Endothelial cell of umbilical vein (primary cell): ENCODE data around the gene CEACAM7. TPM values are rescaled to one million over a fixed set of nuclear protein-coding genes. Genes with fewer than 3 reads are reported as not detected.

Experiments used
- BruUV-seq: library from RNA; stranded (reverse); fragments of 400-500 nt; replicated peaks from 2 replicates; lab custom pipeline; 2021; lab: Mats Ljungman, UMichigan
- CTCF ChIA-PET: fragments of 300-600, 350-600 bp; sonication (Branson Sonifier 250); formaldehyde crosslinking; loops from one replicate; lab custom pipeline; 2021; ENCODE audit warnings: antibody characterized with exemption, inconsistent platforms; lab: Charles Lee
- POLR2A ChIA-PET: fragments of 300-600, 350-600 bp; sonication (Branson Sonifier 250); formaldehyde crosslinking; loops from one replicate; lab custom pipeline; 2021; ENCODE audit warnings: antibody characterized with exemption, inconsistent platforms; lab: Charles Lee
- DNase-seq: peaks from one replicate; pipeline ENCODE4 v3.0.0-alpha.2; 2011; ENCODE audit warnings: low read depth, low spot score
- FAIRE-seq: peaks from 2 replicates; lab custom pipeline; 2011; peaks lifted over from hg19 to GRCh38; lab: Jason Lieb, UNC
- H2AFZ ChIP-seq: 2 replicates; pipeline ENCODE4 v1.6.0; 2012; ENCODE audit warnings: low read depth, low read length, control low read depth, inconsistent platforms
- H3K27ac ChIP-seq: 2 replicates; pipeline ENCODE4 v1.5.1; 2011; ENCODE audit warnings: low read depth, mild to moderate bottlenecking, control low read depth, low read length, moderate library complexity; ENCODE audit not compliant: insufficient read depth
- H3K27me3 ChIP-seq, 2 experiments: 2 replicates each; pipeline versions ENCODE4 v1.6.0 to v1.6.1; 2011; ENCODE audit warnings: low read length in 2 of 2, mixed read lengths in 1 of 2; ENCODE audit not compliant: control insufficient read depth in 2 of 2, insufficient read depth in 2 of 2
- H3K36me3 ChIP-seq, 2 experiments: 2 replicates in 1 of 2; 3 replicates in 1 of 2; pipeline ENCODE4 v1.5.1; 2011; ENCODE audit warnings: low read length in 2 of 2, mild to moderate bottlenecking in 1 of 2, moderate library complexity in 1 of 2; ENCODE audit not compliant: control insufficient read depth in 2 of 2, insufficient read depth in 2 of 2; ENCODE audit errors: extremely low read depth in 1 of 2
- H3K4me1 ChIP-seq: 3 replicates; pipeline ENCODE4 v1.5.1; 2011; ENCODE audit warnings: mild to moderate bottlenecking, low read length; ENCODE audit not compliant: control insufficient read depth, insufficient read depth; ENCODE audit errors: extremely low read depth
- H3K4me2 ChIP-seq: 2 replicates; pipeline ENCODE4 v1.6.1; 2011; ENCODE audit warnings: low read length, control low read depth, mixed read lengths; ENCODE audit not compliant: insufficient read depth
- H3K4me3 ChIP-seq, 3 experiments: fragments of 200-600 bp in 1 of 3; sonication (generic), shearing (Covaris generic) in 1 of 3; replicated peaks in 1 of 3; 2 replicates each; pipeline ENCODE4 v1.5.1; 2011 to 2016; ENCODE audit warnings: control low read depth in 3 of 3, low read length in 3 of 3, mild to moderate bottlenecking in 2 of 3, inconsistent platforms in 1 of 3, low read depth in 1 of 3, moderate library complexity in 1 of 3; ENCODE audit not compliant: insufficient read depth in 1 of 3
- H3K79me2 ChIP-seq: 2 replicates; pipeline ENCODE4 v1.6.0; 2012; ENCODE audit warnings: low read length, inconsistent platforms; ENCODE audit not compliant: control insufficient read depth, insufficient read depth
- H3K9ac ChIP-seq: replicated peaks from 2 replicates; pipeline ENCODE3; 2011; ENCODE audit warnings: low read length, control low read depth; ENCODE audit not compliant: insufficient read depth; ENCODE audit errors: extremely low read depth
- H3K9me1 ChIP-seq: replicated peaks from 3 replicates; pipeline ENCODE4 v1.6.0; 2011; ENCODE audit warnings: mild to moderate bottlenecking, low read length; ENCODE audit not compliant: control insufficient read depth, insufficient read depth; ENCODE audit errors: extremely low read depth
- H3K9me3 ChIP-seq: replicated peaks from 2 replicates; pipeline ENCODE4 v1.5.1; 2012; ENCODE audit warnings: low read length, inconsistent platforms; ENCODE audit not compliant: control insufficient read depth, insufficient read depth
- H4K20me1 ChIP-seq: replicated peaks from 2 replicates; pipeline ENCODE3; 2011; ENCODE audit warnings: mild to moderate bottlenecking, low read length; ENCODE audit not compliant: control insufficient read depth, insufficient read depth; ENCODE audit errors: extremely low read depth
- EZH2 ChIP-seq: IDR thresholded peaks from 2 replicates; pipeline ENCODE4 v1.6.1; 2012; ENCODE audit warnings: borderline replicate concordance, low read depth, mild to moderate bottlenecking, moderate library complexity, low read length, inconsistent platforms; ENCODE audit not compliant: severe bottlenecking
- FOS ChIP-seq: IDR thresholded peaks from 2 replicates; pipeline ENCODE4 v1.6.1; 2011; ENCODE audit warnings: mild to moderate bottlenecking, low read length, moderate library complexity, borderline replicate concordance; ENCODE audit not compliant: insufficient read depth
- GATA2 ChIP-seq: IDR thresholded peaks from 2 replicates; pipeline ENCODE4 v1.7.0; 2011; ENCODE audit warnings: low read depth, mild to moderate bottlenecking, moderate library complexity, mixed read lengths, low read length; ENCODE audit not compliant: insufficient read length, insufficient read depth
- JUN ChIP-seq: IDR thresholded peaks from 2 replicates; pipeline ENCODE4 v1.6.1; 2011; ENCODE audit warnings: borderline replicate concordance, low read depth; ENCODE audit not compliant: insufficient read length, insufficient read depth
- MAX ChIP-seq: IDR thresholded peaks from 2 replicates; pipeline ENCODE4 v1.6.1; 2011; ENCODE audit not compliant: insufficient read depth, insufficient read length
- MYC ChIP-seq: IDR thresholded peaks from one replicate; pipeline ENCODE4 v1.6.1; 2011; ENCODE audit warnings: mild to moderate bottlenecking, low read depth, low read length
- POLR2A ChIP-seq: IDR thresholded peaks from 2 replicates; pipeline ENCODE4 v1.6.1; 2012; ENCODE audit warnings: low read depth, mild to moderate bottlenecking, control low read depth, low read length
- POLR2AphosphoS5 ChIP-seq: IDR thresholded peaks from 2 replicates; pipeline ENCODE4 v1.6.1; 2012; ENCODE audit warnings: low read depth, mild to moderate bottlenecking, control low read depth, low read length, moderate library complexity; ENCODE audit not compliant: insufficient read depth
- dilution Hi-C: fragments of 300-500 bp; cut with MboI; formaldehyde crosslinking; loops from one replicate; pipeline ENCODE4 v1.15.0; 2019; ENCODE audit warnings: low sequenced_read_pairs; ENCODE audit not compliant: extremely low pct_ligation_motif_present
- intact Hi-C: fragments of 100-400 bp; cut with micrococcal nuclease; formaldehyde crosslinking; loops from one replicate; pipeline ENCODE4 v1.10.0; 2022
- polyA plus RNA-seq, 4 experiments: library from polyadenylated mRNA; depleted of rRNA in 3 of 4; stranded (reverse) in 3 of 4; unstranded in 1 of 4; fragments of >200 nt; gene quantifications; 2 replicates each; pipeline versions ENCODE4 v1.2.1 to v1.2.3, GENCODE V29; 2011 to 2012; ENCODE audit warnings: missing spikeins in 1 of 4
- total RNA-seq: library from RNA; stranded (reverse); gene quantifications from 2 replicates; pipeline ENCODE4 v1.2.3, GENCODE V29; 2021
- TF ChIP-seq, protein P1 (sequence below), 2 donors: IDR thresholded peaks; 1 replicate in 1 of 2; 2 replicates in 1 of 2; pipeline ENCODE4 v1.5.1; 2011; ENCODE audit warnings: low read length in 2 of 2, mild to moderate bottlenecking in 2 of 2, moderate library complexity in 2 of 2, control low read depth in 1 of 2, inconsistent platforms in 1 of 2, low read depth in 1 of 2; ENCODE audit not compliant: insufficient read depth in 1 of 2; ENCODE audit errors: extremely low read depth in 1 of 2

The CEACAM7 gene
- total and polyA plus RNA-seq, 2 donors (not counting 3 experiments of a cell fraction or from before 2014, with no cell fraction given): 0.03 TPM; not detected in 1

- H3K4me1 ChIP-seq: no peaks in the 10 kb centered on the region
- FAIRE-seq (no peak), DNase-seq (no peak)
- no TSS peak for BruUV-seq
- no peak overlapping the region for H3K27ac ChIP-seq
- H3K9me3 ChIP-seq: no peaks in the 10 kb centered on the region
- dilution Hi-C loops: no loop called here
- H3K79me2 ChIP-seq: no peaks in the 10 kb centered on the region
- ChIA-PET POLR2A (no interaction called here), CTCF (interaction anchor here (1.1 to 1.4 kb wide), 2 partner anchors 8 to 41 kb away, joined by 3 to 8 read pairs; no protein-coding TSS in a partner anchor)
- H3K9me1 ChIP-seq: no peaks in the 10 kb centered on the region
- no peaks in the 10 kb centered on the region for H4K20me1 ChIP-seq
- no peaks in the 10 kb centered on the region for H3K36me3 ChIP-seq
- intact Hi-C loops: no loop called here
- no peak overlapping the region for H3K4me2 ChIP-seq
- no peak overlapping the region for H3K9ac ChIP-seq
- peaks cover 1 to 2% of the 10 kb centered on the region in 2 experiments for H3K27me3 ChIP-seq
- H2AFZ ChIP-seq: no peak overlapping the region
- TF ChIP-seq GATA2: no peak
- no peak for TF ChIP-seq JUN
- TF ChIP-seq, protein P1, sequence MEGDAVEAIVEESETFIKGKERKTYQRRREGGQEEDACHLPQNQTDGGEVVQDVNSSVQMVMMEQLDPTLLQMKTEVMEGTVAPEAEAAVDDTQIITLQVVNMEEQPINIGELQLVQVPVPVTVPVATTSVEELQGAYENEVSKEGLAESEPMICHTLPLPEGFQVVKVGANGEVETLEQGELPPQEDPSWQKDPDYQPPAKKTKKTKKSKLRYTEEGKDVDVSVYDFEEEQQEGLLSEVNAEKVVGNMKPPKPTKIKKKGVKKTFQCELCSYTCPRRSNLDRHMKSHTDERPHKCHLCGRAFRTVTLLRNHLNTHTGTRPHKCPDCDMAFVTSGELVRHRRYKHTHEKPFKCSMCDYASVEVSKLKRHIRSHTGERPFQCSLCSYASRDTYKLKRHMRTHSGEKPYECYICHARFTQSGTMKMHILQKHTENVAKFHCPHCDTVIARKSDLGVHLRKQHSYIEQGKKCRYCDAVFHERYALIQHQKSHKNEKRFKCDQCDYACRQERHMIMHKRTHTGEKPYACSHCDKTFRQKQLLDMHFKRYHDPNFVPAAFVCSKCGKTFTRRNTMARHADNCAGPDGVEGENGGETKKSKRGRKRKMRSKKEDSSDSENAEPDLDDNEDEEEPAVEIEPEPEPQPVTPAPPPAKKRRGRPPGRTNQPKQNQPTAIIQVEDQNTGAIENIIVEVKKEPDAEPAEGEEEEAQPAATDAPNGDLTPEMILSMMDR (IDR thresholded peaks at IDR 0.05; ENCODE audit: extremely low read depth in 1 of 2, insufficient read depth in 1 of 2, low read depth in 1 of 2, low read length in 2 of 2): no peak
- no peak for TF ChIP-seq EZH2
- no peak for TF ChIP-seq MYC
- no peak for TF ChIP-seq FOS
- no peak for TF ChIP-seq POLR2AphosphoS5
- no peak for TF ChIP-seq POLR2A
- TF ChIP-seq MAX: no peak
- no peak overlapping the region for H3K4me3 ChIP-seq
These were observed 49.4 kb downstream of the CEACAM7 start for GRCh38 chr19:41638641-41639081.
